A549 (cell line): Measurements from ENCODE around the gene LMNA.
A peak's percentile ranks its signal among the peaks of the same experiment; 100 is the strongest.

Experiments
- BHLHE40 ChIP-seq: IDR thresholded peaks from 2 replicates; pipeline ENCODE4 v1.6.1; 2012; ENCODE audit warnings: low read depth, low read length, inconsistent platforms
- EP300 ChIP-seq, 2 experiments: fragments of >200 bp; sonication (Bioruptor Twin); formaldehyde crosslinking; IDR thresholded peaks; 2 replicates in 1 of 2; 3 replicates in 1 of 2; pipeline ENCODE4 v1.6.1; 2016 to 2017
- FOSL2 ChIP-seq, 2 experiments: fragments of 450-650 bp in 1 of 2; fragments of >200 bp in 1 of 2; sonication (Bioruptor Twin) in 1 of 2; formaldehyde crosslinking; IDR thresholded peaks; 2 replicates each; pipeline versions ENCODE4 v1.5.0 to v1.6.1; 2016 to 2020; ENCODE audit warnings: mild to moderate bottlenecking in 1 of 2, moderate library complexity in 1 of 2
- HDAC2 ChIP-seq: fragments of 200-600 bp; sonication (generic); IDR thresholded peaks from 2 replicates; pipeline ENCODE4 v1.6.1; 2016
- POLR2A ChIP-seq: IDR thresholded peaks from 2 replicates; pipeline ENCODE4 v1.6.1; 2012; ENCODE audit warnings: mild to moderate bottlenecking, low read length
- RAD21 ChIP-seq, 2 experiments: fragments of >200 bp in 1 of 2; sonication (Bioruptor Twin) in 1 of 2; formaldehyde crosslinking in 1 of 2; IDR thresholded peaks in 1 of 2; conservative IDR thresholded peaks in 1 of 2; 2 replicates in 1 of 2; 3 replicates in 1 of 2; pipeline ENCODE4 v1.6.1; 2012 to 2018; ENCODE audit warnings: inconsistent platforms in 1 of 2
- ZC3H11A ChIP-seq: fragments of 450-650 bp; IDR thresholded peaks from 2 replicates; pipeline ENCODE4 v1.6.1; 2014; ENCODE audit warnings: antibody characterized with exemption, mild to moderate bottlenecking
- TF ChIP-seq, protein P1 (sequence below): fragments of >200 bp; sonication (Bioruptor Twin); formaldehyde crosslinking; IDR thresholded peaks from 3 replicates; pipeline ENCODE4 v1.5.1; 2016
- TF ChIP-seq, protein P2 (sequence below): fragments of 200-600 bp; sonication (generic); IDR thresholded peaks from 2 replicates; pipeline ENCODE4 v1.6.1; 2016; ENCODE audit warnings: antibody characterized with exemption, mild to moderate bottlenecking, moderate library complexity
- TF ChIP-seq, protein P3 (sequence below): IDR thresholded peaks from 2 replicates; pipeline ENCODE4 v1.6.1; 2012

DNA sequence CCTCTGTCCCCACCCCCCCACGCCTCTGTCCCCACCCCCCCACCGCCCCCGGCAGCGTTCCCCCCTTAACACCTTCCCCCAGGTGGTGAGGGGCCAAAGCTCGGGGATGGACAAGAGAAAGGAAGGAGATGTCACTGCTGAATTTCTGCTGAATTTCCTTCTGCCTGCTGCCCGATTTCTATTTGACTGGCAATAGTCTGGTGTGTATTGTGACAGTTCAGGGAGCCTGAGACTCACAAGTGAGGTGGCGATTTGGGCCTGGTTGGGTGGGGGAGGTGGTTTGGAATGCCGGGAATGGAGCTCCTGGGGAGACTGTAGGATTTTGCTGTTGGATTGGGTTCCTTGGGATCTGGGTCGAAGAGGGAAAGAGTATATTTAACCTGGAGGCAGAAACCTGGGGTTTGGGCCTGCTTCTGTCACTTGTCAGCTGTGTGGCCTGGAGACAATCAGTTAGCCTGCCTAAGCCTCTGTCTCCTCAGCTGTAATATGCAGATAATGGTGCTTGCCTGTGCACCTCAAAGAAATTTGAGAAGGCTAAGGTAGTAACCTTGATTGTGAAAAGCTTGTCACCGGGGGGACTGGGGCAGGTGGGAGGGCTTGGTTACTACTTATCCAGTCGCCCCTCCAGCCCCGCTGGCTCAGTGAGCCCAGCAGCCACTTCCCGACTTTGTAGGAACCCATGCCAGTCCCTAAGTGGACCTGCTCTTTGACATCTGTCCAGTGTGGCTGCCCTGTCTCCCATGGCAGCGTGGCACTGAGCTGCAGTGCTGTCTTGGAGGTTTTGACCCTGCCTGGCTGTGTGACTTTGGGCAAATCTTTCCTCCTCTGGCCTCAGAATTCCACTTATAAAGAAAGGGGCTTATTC is 7.7 kb upstream of the LMNA start:
- TF ChIP-seq RAD21 (conservative IDR thresholded peaks at IDR 0.05 in 1 of 2, IDR thresholded peaks at IDR 0.05 in 1 of 2) (0 out of 5 replicates have a peak, but pooled peaks of 1 of the 2 experiments have one; percentile 3), FOSL2 (IDR thresholded peaks at IDR 0.05) (no peak), FOSL2 (CRISPR knock-in tag; IDR thresholded peaks at IDR 0.05) (no peak), BHLHE40 (no peak), ZC3H11A (no peak), EP300 (IDR thresholded peaks at IDR 0.05) (no peak), POLR2A (no peak), HDAC2 (no peak)
- TF ChIP-seq, protein P1, sequence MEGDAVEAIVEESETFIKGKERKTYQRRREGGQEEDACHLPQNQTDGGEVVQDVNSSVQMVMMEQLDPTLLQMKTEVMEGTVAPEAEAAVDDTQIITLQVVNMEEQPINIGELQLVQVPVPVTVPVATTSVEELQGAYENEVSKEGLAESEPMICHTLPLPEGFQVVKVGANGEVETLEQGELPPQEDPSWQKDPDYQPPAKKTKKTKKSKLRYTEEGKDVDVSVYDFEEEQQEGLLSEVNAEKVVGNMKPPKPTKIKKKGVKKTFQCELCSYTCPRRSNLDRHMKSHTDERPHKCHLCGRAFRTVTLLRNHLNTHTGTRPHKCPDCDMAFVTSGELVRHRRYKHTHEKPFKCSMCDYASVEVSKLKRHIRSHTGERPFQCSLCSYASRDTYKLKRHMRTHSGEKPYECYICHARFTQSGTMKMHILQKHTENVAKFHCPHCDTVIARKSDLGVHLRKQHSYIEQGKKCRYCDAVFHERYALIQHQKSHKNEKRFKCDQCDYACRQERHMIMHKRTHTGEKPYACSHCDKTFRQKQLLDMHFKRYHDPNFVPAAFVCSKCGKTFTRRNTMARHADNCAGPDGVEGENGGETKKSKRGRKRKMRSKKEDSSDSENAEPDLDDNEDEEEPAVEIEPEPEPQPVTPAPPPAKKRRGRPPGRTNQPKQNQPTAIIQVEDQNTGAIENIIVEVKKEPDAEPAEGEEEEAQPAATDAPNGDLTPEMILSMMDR, result no peak
- TF ChIP-seq, protein P2, sequence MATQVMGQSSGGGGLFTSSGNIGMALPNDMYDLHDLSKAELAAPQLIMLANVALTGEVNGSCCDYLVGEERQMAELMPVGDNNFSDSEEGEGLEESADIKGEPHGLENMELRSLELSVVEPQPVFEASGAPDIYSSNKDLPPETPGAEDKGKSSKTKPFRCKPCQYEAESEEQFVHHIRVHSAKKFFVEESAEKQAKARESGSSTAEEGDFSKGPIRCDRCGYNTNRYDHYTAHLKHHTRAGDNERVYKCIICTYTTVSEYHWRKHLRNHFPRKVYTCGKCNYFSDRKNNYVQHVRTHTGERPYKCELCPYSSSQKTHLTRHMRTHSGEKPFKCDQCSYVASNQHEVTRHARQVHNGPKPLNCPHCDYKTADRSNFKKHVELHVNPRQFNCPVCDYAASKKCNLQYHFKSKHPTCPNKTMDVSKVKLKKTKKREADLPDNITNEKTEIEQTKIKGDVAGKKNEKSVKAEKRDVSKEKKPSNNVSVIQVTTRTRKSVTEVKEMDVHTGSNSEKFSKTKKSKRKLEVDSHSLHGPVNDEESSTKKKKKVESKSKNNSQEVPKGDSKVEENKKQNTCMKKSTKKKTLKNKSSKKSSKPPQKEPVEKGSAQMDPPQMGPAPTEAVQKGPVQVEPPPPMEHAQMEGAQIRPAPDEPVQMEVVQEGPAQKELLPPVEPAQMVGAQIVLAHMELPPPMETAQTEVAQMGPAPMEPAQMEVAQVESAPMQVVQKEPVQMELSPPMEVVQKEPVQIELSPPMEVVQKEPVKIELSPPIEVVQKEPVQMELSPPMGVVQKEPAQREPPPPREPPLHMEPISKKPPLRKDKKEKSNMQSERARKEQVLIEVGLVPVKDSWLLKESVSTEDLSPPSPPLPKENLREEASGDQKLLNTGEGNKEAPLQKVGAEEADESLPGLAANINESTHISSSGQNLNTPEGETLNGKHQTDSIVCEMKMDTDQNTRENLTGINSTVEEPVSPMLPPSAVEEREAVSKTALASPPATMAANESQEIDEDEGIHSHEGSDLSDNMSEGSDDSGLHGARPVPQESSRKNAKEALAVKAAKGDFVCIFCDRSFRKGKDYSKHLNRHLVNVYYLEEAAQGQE, result no peak
- TF ChIP-seq, protein P3, sequence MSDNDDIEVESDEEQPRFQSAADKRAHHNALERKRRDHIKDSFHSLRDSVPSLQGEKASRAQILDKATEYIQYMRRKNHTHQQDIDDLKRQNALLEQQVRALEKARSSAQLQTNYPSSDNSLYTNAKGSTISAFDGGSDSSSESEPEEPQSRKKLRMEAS, result no peak
